DMS153 treated with DMSO at 0.1 percent for 48 hours (cell line): ENCODE results near the gene RFFL.
"Not testable (repeated sequence)": the region's sequence is repeated elsewhere in the genome, so short reads cannot be mapped to it uniquely, and the experiment has no call there.

Source experiments
- DNase-seq: peaks from one replicate; lab custom pipeline; 2025; ENCODE audit not compliant: unreplicated experiment; lab: John Stamatoyannopoulos, UW

Gene RFFL, protein sequence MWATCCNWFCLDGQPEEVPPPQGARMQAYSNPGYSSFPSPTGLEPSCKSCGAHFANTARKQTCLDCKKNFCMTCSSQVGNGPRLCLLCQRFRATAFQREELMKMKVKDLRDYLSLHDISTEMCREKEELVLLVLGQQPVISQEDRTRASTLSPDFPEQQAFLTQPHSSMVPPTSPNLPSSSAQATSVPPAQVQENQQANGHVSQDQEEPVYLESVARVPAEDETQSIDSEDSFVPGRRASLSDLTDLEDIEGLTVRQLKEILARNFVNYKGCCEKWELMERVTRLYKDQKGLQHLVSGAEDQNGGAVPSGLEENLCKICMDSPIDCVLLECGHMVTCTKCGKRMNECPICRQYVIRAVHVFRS

DNA sequence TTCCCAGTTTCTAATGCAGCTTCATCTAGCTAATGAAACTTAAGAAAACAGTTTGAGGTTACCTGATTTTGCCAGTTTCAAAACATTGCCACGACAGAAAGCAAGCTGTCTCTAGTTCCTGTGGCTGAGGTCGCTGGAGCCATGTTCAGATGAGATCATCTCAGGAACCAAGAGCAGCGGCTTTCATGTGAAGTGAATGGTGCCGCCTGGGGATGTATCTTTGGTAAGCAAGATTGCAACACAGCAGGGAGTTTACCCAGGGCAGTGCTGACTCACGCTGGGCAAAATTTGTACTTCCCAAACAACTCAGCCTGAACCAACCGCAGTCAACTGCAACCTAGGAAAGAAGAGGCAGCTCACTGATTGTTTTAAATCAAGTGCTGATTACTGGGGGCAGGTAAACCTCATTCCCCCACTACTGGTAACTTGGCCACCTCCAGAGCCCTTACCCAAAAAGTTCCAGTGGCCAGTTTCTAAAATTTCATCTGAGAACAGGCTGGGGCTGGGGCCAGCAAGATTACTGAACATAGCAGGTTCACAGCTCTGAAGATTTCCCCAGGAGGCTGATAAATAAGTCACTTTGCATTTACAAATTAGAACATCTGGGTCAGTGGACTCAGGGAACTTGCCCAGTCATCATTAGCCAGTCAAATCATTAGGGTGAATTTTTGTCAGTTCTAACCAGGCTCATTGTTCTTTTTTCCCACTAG is at the start of gene RFFL:
Gene RFFL (minus strand): TSS at position 194 of the 710 bp plus-strand sequence. CDS start 37,154 bp downstream, outside the sequence.
- peak; percentile 53 for DNase-seq

DNA sequence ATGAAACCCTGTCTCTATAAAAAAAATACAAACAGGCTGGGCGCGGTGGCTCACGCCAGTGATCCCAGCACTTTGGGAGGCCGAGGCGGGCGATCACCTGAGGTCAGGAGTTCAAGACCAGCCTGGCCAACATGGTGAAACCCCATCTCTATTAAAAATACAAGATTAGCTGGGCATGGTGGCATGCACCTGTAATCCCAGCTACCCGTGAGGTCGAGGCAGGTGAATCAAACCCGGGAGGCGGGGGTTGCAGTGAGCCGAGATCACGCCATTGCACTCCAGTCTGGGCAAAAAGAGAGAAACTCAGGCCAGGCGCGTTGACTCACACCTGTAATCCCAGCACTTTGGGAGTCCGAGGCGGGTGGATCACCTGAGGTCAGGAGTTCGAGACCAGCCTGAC is 47.3 kb upstream of the RFFL start:
- DNase-seq, result not testable (repeated sequence)

DNA sequence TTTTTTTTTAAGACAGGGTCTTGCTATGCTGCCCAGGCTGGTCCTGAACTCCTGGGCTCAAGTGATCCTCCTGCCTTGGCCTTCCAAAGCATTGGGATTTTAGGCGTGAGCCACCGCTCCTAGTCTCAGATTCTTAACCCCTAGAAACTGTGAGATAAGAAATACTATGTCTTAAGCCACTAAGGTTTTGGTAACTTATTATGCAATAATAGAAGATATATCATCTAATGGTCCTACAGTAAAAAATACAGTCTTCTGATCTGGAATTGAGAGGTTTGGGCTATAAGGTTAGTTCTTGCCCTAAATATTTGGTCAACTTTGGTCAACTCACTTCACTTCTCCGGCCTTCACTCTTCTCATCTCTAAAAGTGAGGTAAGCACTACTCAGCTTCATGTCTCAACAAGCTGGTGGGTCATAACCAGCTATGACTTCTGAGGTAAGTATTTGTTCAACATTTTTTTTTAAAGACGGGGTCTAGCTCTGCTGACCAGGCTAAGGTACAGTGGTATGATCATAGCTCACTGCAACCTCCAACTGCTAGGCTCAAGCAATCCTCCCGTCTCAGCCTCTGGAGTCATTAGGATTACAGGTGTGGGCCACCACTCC is 41.4 kb upstream of the RFFL start:
- DNase-seq, result no peak

DNA sequence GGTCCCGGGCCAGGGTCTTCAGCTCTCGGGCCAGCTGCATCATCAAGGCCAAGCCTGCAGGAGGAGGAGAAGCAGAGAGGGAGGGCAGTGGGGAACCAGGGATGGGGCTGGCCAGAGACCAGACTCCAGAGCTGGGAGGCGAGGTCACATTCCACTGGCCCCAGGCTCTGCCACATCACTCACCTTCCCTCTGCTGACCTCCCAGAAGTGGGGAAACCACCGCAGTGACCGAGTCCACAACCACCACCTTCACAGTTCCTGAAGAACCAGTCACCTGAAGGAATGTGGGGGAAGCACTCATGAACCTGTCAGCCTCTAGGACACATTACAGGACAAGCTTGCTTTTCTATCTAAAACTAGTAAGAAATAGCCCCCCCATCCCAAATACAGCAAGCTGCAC is 39.8 kb upstream of the RFFL start:
- no peak for DNase-seq

DNA sequence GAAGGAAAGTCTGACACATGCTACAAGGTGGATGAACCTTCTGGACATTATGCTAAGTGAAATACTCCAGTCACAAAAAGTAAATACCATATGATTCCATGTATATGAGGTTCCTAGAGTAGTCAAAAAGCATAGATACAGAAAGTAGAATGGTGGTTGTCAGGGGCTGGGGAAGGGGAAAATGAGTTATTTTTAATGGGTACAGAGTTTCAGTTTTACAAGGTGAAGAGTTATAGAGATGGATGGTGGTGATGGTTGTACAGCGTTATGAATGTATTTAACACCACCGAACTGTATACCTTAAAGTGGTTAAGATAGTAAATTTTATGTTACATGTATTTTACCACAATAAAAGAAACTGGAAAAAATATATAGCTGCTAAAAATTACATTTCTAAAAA is 38.2 kb upstream of the RFFL start:
- no peak for DNase-seq

DNA sequence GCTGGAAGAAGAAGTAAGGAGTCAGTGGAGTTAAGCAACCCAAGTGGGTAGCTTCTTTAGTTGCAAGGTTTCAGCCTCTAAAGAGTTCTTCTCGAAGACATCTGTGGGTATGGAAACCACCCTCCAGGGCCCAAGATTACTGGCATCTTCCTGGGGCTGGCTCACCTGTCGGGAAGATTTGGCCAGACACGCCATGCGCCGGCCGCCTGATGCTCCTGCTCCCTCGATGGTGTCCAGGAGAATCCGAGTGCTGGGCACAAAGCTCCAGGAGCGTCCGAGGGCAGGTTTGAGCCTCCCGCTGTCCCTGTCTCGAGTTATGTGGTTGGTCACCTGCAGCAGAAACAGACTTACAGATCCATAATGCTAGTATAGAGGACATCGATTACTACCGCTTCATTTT is 37.5 kb upstream of the RFFL start:
- no peak for DNase-seq

DNA sequence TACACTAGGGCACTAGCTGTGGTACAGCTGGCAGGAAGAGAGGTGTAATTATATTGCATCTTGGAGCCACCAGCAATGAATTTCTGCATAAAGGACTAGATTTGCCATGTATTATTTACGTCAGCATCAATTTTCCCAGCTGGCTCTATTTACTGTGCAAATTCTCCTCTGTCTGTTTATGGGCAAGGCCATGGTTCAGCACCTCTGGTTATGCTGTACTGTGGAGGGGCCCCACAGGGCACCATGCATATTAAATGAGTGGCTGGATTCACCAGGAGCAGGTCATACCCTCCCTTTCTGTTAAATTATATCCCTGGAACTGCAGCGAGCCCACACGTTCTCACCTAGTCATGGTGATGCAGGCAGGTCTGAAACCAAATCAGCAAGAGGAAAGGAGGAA is 36.4 kb upstream of the RFFL start:
- no peak for DNase-seq

DNA sequence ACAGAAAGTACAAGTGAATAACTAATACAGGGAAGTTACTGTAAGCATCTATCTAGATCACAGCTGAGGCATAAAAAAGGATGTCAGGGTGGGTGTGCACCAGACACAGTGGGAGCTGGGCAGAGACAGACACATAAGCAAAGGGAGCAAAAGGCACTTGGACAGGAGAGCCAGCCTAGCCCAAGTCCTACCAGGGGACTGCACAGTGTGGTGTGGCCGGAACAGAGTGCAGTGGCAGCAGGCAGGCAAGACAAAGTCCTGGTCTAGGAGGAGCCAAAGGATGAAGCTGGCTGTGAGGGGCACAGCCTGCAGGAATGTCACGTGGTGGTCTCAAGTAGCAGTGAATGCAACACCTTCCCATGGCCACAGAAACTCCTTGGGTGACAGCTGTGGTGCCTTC is 34.3 kb upstream of the RFFL start:
- no peak for DNase-seq

DNA sequence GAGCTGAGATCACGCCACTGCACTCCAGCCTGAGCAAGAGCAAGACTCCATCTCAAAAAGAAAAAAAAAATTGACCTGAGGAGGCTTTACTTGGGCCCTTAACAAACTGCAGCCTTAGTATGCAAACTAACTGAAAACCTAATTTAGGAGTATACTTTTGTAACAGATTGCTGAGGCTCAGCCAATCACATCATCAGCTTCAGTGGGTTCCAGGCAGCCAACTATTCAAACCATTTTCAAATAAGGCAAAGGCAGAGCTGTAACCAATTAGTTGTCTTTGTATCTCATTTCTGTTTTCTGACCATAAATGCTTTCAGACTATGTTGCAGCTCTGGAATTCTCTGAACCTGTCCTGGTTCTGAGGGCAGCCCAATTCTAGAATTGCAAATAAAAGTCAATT is 32.2 kb upstream of the RFFL start:
- no peak for DNase-seq

DNA sequence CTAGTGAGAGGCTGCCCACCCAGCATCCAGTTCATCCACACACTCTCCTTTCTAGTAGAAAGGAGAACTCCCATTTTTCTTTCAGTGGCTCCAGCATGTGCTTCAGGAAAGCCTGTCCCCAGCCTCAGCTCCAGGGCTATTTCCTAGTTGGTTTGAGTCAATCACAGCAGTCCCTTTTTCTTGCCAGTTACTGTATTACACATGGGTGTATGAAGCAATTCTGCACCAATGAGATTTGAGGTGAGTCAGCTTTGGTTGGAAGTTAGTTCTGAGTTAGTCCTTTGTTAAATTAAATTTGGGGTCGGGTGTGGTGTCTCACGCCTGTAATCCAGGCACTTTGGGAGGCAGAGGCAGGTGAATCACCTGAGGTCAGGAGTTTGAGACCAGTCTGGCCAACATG is 31.4 kb upstream of the RFFL start:
- DNase-seq, result no peak

DNA sequence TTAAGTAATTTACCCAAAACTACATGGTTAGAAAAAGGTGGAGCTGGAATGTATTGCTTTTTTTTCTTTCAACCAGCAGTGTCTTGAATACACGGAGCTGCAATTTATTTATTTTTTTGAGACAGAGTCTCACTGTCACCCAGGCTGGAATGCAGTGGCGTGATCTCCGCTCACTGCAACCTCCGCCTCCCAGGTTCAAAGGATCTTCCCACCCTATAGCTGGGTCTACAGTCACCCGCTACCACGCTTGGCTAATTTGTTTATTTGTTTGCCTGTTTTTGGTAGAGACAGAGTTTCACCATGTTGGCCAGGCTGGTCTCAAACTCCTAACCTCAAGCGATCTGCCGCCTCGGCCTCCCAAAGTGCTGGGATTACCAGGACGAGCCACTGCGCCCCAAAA is 27.2 kb upstream of the RFFL start:
- DNase-seq, result not testable (repeated sequence)

DNA sequence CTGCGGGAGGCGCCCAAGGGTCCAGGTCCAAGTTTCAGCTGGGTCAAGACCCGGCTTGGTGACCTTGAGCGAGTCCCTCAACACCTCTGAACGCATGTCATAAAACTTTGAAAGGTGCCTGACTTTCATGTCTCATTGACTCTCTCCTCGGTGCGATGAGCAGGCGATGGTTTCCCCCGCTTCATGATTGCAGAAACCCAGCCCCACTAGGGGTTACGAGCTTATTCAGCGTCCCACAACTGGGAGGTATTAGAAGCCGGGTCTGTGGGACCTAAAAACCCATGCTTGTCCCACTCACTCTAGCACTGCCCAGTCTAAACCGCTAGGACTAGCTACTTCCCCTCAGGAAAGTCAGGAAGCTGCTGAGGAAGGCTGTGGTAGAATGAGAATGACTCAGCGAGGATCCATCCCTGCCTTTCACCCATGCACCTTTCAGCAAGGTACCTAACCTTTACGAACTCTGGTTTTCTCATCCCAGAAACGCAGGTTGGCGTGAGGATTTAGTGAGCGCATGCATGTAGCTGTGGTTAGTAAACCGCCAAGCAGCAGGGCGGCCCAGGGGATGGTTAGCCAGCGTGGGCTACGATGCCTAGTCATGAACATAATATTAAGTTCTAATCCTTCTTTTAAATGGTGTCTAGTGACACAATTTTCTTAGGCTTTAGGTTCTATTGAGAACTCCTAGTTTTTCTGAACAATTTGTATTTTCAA is 26.2 kb upstream of the RFFL start:
- DNase-seq, result no peak

DNA sequence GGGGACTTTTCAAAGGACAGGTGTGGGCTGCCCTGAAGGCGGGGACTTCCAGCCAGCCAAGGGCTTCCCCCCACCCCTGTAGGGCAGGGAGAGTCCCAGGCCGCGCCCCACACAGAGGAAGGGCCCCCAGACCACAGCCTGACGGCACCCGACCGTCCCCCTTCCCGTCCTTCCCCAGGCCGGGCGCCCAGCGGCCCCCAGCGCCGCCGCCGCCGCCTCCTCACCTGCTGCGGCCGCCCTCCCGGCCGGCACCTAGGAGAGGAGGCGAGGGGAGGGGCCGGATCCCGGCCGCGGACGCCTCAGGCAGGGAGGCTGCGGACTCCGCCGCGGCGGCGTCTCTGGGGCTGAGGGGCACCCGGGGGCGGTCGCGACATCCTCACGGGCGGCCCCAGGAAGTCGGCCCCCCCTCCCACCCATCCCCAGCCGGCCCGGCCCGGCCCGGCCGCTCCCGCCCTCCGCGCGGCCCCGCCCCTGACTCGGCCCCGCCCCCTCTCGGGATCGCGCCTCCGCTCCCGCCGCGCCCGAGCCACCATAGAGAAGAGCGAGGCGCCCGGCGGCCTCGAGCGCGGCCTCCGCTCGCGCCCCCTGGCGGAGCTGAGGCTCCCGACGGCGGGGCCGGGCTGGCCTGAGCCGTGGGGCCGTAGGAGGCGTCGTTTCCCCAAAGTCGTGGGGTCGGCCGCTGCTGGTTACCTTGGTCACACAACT is 25.5 kb upstream of the RFFL start:
- DNase-seq, result peak; percentile 66

DNA sequence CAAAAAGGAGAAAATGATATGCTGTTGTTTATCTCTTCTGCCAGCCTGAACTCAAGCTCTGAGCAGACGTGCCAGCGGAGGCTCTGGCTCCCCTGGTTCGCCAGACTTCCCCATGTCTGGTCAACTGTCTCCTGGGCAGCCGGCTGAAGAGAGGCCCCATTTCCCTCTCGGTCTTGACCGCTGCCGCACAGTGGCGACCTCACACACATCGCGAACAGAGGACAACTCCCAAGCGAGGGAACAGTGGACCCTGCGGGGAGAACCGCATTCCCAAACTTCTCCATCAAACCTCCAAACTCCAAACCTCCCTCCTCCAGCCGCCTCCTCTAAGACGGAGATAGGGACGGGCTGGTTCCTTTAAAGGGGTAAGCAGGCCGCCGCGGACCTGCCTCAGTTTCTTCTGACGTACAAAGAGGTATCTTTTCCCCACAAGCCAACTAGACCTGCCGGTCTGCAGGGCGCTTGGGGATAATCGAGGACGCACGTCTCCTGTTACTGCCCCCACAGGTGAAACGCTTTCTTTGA is 24.9 kb upstream of the RFFL start:
- DNase-seq, result no peak

DNA sequence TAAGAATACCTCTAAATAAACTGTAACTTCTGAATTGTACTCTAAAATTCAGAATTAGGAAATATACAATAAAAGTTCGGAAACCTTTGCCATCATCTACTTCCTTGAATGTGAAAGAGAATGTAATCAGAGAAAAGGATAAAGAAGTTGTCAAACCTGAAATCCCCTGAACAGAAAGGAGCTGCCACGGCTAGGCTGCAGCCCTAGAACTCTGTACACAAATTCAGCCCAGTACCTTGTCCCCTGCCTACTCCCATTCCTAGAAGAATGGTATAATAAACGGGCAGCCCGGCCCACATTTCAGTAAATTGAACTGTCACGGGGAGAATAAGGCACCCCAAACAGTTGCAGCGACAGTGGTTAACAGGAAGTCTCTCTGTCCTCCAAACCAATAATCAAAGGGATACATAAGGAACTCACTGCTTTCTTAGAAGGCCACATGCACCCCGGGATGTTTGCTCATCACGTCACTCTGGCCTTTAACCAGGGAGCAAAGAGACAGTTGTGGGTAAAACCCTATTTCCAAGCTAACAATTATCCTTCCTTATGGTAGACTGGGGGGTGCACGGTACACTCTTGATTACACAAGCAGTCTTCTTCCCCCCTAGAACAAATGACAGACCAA is 24.3 kb upstream of the RFFL start:
- peak; percentile 16 for DNase-seq

DNA sequence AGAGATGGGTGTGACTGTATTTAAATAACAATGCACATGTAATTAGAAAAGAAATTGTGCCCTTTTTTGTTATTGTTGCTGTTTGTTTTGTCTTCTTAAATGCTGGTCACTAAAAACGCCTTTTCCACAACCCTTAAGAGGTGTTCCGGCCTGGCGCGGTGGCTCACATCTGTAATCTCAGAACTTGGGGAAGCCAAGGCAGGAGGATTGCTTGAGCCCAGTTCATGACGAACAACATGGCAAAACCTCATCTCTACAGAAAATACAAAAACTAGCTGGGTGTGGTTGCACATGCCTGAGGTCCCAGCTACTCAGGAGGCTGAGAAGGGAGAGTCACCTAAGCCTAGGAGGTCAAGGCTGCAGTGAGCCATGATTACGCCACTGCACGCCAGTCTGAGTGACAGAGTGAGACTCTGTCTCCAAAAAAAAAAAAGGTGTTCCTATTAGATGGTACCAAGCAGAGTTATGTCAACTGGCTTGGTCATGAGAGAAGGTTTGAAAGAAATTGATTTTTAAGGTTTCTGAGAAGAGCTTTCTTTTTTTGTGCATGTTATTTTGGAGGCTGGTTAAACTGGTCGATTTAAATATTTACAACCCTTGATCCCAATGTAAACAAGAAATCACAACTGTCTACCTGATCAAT is 23.5 kb upstream of the RFFL start:
- DNase-seq, result no peak

DNA sequence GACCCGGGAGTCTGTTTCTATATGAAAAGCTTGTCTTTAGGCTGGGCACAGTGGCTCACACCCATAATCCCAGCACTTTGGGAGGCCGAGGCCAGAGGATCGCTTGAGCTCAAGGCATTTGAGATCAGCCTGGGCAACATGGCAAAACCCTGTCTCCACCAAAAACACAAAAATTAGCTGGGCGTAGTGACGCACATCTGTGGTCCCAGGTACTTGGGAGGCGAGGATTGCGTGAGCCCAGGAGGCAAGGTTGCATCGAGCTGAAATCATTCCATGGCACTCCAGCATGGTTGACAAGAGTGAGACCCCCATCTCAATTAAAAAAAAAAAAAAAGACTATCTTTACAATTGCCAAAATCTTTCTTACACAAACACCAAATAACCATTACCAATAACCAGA is 22.7 kb upstream of the RFFL start:
- no peak for DNase-seq

DNA sequence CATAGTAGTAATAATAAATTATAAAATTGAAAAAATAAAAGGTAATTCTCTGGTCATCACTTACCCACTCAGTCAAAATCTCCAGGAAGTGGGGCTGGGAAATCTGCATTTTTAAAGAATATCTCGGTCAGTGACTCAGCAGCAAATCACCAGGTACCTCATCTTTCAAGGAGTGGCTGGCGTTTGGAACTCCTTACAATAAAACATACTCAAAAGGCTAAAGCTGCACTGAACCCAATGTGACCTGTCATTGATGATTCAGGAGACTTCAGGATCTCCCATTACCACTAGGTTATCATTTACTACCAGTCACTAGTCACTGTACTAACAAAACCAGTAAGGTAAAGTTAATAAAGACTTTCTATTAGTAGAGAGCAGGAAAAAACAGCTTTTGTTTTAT is 21.5 kb upstream of the RFFL start:
- DNase-seq, result no peak

DNA sequence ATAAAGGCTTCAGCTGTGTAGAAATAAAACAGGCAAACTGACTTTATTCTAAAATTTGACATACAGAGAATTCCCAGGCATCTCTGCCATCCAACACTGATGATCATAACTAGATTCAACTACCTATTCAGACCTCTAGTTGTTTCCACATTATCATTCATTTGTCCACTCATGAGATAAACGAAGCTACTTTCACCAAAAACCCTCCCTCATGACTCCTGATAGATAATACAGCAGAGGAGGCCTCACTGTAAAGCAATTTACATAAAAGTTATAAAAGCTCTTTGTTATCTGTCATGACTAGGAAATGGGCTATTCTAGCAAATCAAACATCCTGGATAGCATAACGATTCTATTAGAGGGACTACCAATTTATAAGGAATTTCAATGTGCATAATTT is 19.6 kb upstream of the RFFL start:
- no peak for DNase-seq
